GM12878 (cell line): ENCODE results near the gene MAP4K4. TPM values are rescaled to one million over a fixed set of nuclear protein-coding genes. Genes with fewer than 3 reads are reported as not detected.
A peak's percentile ranks its signal among the peaks of the same experiment; 100 is the strongest.

ENCODE experiments used
- ATAC-seq: fragments of 200-7000 bp; cut with Tn5 transposase; 3 replicates; pipeline ENCODE4 v1.9.1; 2020; ENCODE audit warnings: mild to moderate bottlenecking, moderate library complexity
- BruUV-seq: library from RNA; stranded (reverse); fragments of 400-500 nt; replicated peaks from 2 replicates; lab custom pipeline; 2021; lab: Mats Ljungman, UMichigan
- CTCF ChIA-PET: fragments of 300-600 bp; sonication (Branson Sonifier 250); formaldehyde crosslinking; extraction: SDS; loops from one replicate; lab custom pipeline; 2021; ENCODE audit warnings: inconsistent platforms; lab: Yijun Ruan, JAX
- POLR2A ChIA-PET: fragments of 350-600 bp; formaldehyde crosslinking; extraction: SDS; loops from one replicate; lab custom pipeline; 2021; ENCODE audit warnings: inconsistent platforms; lab: Charles Lee
- RAD21 ChIA-PET: fragments of 300-600 bp; sonication (Branson Sonifier 250); formaldehyde crosslinking; loops from one replicate; lab custom pipeline; 2023; ENCODE audit warnings: antibody characterized with exemption; ENCODE audit not compliant: unreplicated experiment; lab: Charles Lee
- SMC1A ChIA-PET: fragments of 300-600 bp; sonication (Branson Sonifier 250); formaldehyde crosslinking; loops from one replicate; lab custom pipeline; 2023; ENCODE audit not compliant: unreplicated experiment, uncharacterized antibody; lab: Charles Lee
- DNase-seq: peaks from one replicate; pipeline ENCODE4 v3.0.0-alpha.2; 2011; ENCODE audit warnings: low read depth, low spot score
- FAIRE-seq: peaks from 3 replicates; lab custom pipeline; 2011; peaks lifted over from hg19 to GRCh38; lab: Jason Lieb, UNC
- H2AFZ ChIP-seq: 2 replicates; pipeline ENCODE4 v1.6.0; 2011; ENCODE audit warnings: low read depth, low read length, control low read depth; ENCODE audit not compliant: control insufficient read depth
- H3K27ac ChIP-seq: 2 replicates; pipeline ENCODE4 v1.5.1; 2011; ENCODE audit warnings: control low read depth; ENCODE audit not compliant: control insufficient read depth, insufficient read depth
- H3K27me3 ChIP-seq, 2 experiments: replicated peaks in 1 of 2; 2 replicates each; pipeline versions ENCODE4 v1.6.0 to v1.6.1; 2011; ENCODE audit warnings: low read length in 1 of 2; ENCODE audit not compliant: control insufficient read depth in 2 of 2, insufficient read depth in 2 of 2
- H3K36me3 ChIP-seq, 2 experiments: 2 replicates each; pipeline ENCODE4 v1.5.1; 2011; ENCODE audit warnings: low read length in 1 of 2; ENCODE audit not compliant: control insufficient read depth in 2 of 2, insufficient read depth in 2 of 2
- H3K4me1 ChIP-seq: 2 replicates; pipeline ENCODE4 v1.6.1; 2011; ENCODE audit warnings: mild to moderate bottlenecking, low read length, moderate library complexity, mixed read lengths; ENCODE audit not compliant: control insufficient read depth, insufficient read depth
- H3K4me2 ChIP-seq: 2 replicates; pipeline ENCODE4 v1.6.0; 2011; ENCODE audit warnings: control low read depth; ENCODE audit not compliant: control insufficient read depth, insufficient read depth
- H3K4me3 ChIP-seq: fragments of 200-600 bp; sonication (generic); 2 replicates; pipeline ENCODE4 v1.5.1; 2016
- H3K79me2 ChIP-seq: 2 replicates; pipeline ENCODE4 v1.6.0; 2011; ENCODE audit warnings: low read length; ENCODE audit not compliant: control insufficient read depth, insufficient read depth
- H3K9ac ChIP-seq: 2 replicates; pipeline ENCODE4 v1.8.0; 2011; ENCODE audit warnings: low read length, control low read depth, mixed read lengths; ENCODE audit not compliant: control insufficient read depth, insufficient read depth
- H3K9me3 ChIP-seq: replicated peaks from 3 replicates; pipeline ENCODE4 v1.5.1; 2011; ENCODE audit warnings: mild to moderate bottlenecking, low read length; ENCODE audit not compliant: control insufficient read depth, insufficient read depth
- H4K20me1 ChIP-seq: 2 replicates; pipeline ENCODE4 v1.6.0; 2011; ENCODE audit not compliant: control insufficient read depth, insufficient read depth
- BHLHE40 ChIP-seq, 2 experiments: fragments of 450-650 bp in 1 of 2; IDR thresholded peaks; 2 replicates each; pipeline ENCODE4 v1.6.1; 2011 to 2017; ENCODE audit warnings: low read depth in 2 of 2, borderline replicate concordance in 1 of 2, improper control_type of control experiment in 1 of 2, low read length in 1 of 2, mild to moderate bottlenecking in 1 of 2
- CEBPB ChIP-seq, 2 experiments: fragments of 150-350 bp in 1 of 2; IDR thresholded peaks; 2 replicates each; pipeline ENCODE4 v1.6.1; 2012 to 2014; ENCODE audit warnings: low read depth in 2 of 2, low read length in 2 of 2, borderline replicate concordance in 1 of 2, inconsistent platforms in 1 of 2
- EZH2 ChIP-seq: IDR thresholded peaks from 2 replicates; pipeline ENCODE4 v1.6.1; 2012; ENCODE audit warnings: low read depth, mild to moderate bottlenecking, control low read depth, inconsistent platforms, low read length, borderline replicate concordance; ENCODE audit not compliant: control insufficient read depth
- HCFC1 ChIP-seq: fragments of 150-350 bp; IDR thresholded peaks from 2 replicates; pipeline ENCODE4 v1.6.1; 2014; ENCODE audit warnings: low read length
- IKZF2 ChIP-seq, 2 experiments: fragments of 450-650 bp; IDR thresholded peaks; 2 replicates each; pipeline ENCODE4 v1.6.1; 2017; ENCODE audit warnings: mild to moderate bottlenecking in 2 of 2, moderate library complexity in 2 of 2
- JUND ChIP-seq: IDR thresholded peaks from 2 replicates; pipeline ENCODE4 v1.6.1; 2012; ENCODE audit warnings: low read depth, mild to moderate bottlenecking, low read length, improper control_type of control experiment, moderate library complexity
- LARP7 ChIP-seq: fragments of 450-650 bp; IDR thresholded peaks from 2 replicates; pipeline ENCODE4 v1.6.1; 2017; ENCODE audit warnings: mild to moderate bottlenecking
- NFIC ChIP-seq: IDR thresholded peaks from 2 replicates; pipeline ENCODE4 v1.6.1; 2012; ENCODE audit warnings: low read depth, mild to moderate bottlenecking, inconsistent platforms, low read length, moderate library complexity
- NR2C1 ChIP-seq: fragments of 450-650 bp; IDR thresholded peaks from 2 replicates; pipeline ENCODE4 v1.6.1; 2017; ENCODE audit warnings: antibody characterized with exemption, mild to moderate bottlenecking, moderate library complexity
- WGBS: methylation state at CpG from one replicate; pipeline ENCODE4 v1.1.6; 2016; ENCODE audit warnings: low lambda C conversion rate; ENCODE audit not compliant: insufficient replicate concordance, insufficient coverage; ENCODE audit errors: missing lambda C conversion rate; 5-methylcytosine and 5-hydroxymethylcytosine counted together
- in situ Hi-C: fragments of 300-500 bp; cut with MboI; formaldehyde crosslinking; loops from 9 replicates; pipeline ENCODE4 v1.14.3; 2018; ENCODE audit warnings: mixed read lengths
- intact Hi-C: fragments of 100-400 bp; cut with micrococcal nuclease; formaldehyde crosslinking; loops from one replicate; pipeline ENCODE4 v1.14.2; 2022; ENCODE audit not compliant: unreplicated experiment
- polyA plus RNA-seq, 11 experiments: library from polyadenylated mRNA; depleted of rRNA in 4 of 11; unstranded in 6 of 11; stranded (reverse) in 5 of 11; fragments of >200 nt; fragmentation: Nextera tagmentation in 4 of 11; fragmentation: Illumina TruSeq in 1 of 11; extraction: Ambion mirVana in 4 of 11; extraction: Trizol in 1 of 11; gene quantifications; 1 replicate in 1 of 11; 2 replicates in 10 of 11; pipeline versions ENCODE4 v1.2.1 to v1.2.3, GENCODE V29; 2011 to 2016; ENCODE audit warnings: inconsistent platforms in 2 of 11, missing spikeins in 2 of 11, low read depth in 1 of 11
- total RNA-seq, 4 experiments: library from RNA; depleted of rRNA in 3 of 4; stranded (reverse); fragments of >200 nt in 3 of 4; fragmentation: Illumina TruSeq in 1 of 4; extraction: Trizol in 1 of 4; gene quantifications; 2 replicates each; pipeline versions ENCODE4 v1.2.1 to v1.2.3, GENCODE V29; 2013 to 2021
- TF ChIP-seq, protein P1 (sequence below): fragments of 450-650 bp; IDR thresholded peaks from 2 replicates; pipeline ENCODE4 v1.6.1; 2016; ENCODE audit warnings: mild to moderate bottlenecking, moderate library complexity, borderline replicate concordance
- TF ChIP-seq, protein P2 (sequence below): fragments of 450-650 bp; formaldehyde crosslinking; IDR thresholded peaks from 2 replicates; pipeline ENCODE4 v1.4.0; 2022; ENCODE audit warnings: mild to moderate bottlenecking, moderate library complexity
- TF ChIP-seq, protein P3 (sequence below): fragments of 150-350 bp; IDR thresholded peaks from 2 replicates; pipeline ENCODE4 v1.6.1; 2016; ENCODE audit warnings: low read depth, low read length

MAP4K4 gene
- total and polyA plus RNA-seq, 10 of the 15 experiments (the other 5 are each of a cell fraction or from before 2014, with no cell fraction given) = 1.9 to 50.4 (median 9.7) TPM

DNA sequence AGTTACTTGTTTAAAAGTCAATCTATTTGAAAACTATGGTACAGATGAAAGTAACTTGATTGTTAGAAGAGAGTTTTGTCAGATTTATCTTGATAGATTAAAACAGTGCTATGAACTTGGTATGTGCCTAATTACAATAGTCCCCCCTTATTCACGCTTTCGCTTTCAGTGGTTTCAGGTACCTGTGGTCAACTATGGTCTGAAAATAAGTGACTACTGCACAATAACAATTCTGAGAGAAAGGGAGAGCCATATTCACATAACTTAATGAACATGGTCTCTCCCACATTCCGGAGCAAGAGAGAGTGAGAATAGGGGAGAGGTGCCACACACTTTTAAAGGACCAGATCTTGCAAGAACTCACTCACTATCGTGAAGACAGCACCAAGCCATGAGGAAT is 13.2 kb upstream of the MAP4K4 start:
- WGBS = 13% methylated on average over 4 of the region's 4 CpGs
- no peak overlapping the region for H2AFZ ChIP-seq
- no peak overlapping the region for H3K27ac ChIP-seq
- DNase-seq = no peak
- SMC1A ChIA-PET = no interaction called here
- FAIRE-seq = peak; percentile 7
- in situ Hi-C loops (no loop called here), intact Hi-C loops (no loop called here)
- peaks cover 0 to 3% of the 10 kb centered on the region in 2 experiments; a peak in 1 of 4 replicates for H3K27me3 ChIP-seq
- H3K4me1 ChIP-seq = no peaks in the 10 kb centered on the region
- no peaks in the 10 kb centered on the region for H4K20me1 ChIP-seq
- H3K4me3 ChIP-seq = no peak overlapping the region
- H3K9ac ChIP-seq = no peak overlapping the region
- RAD21 ChIA-PET = no interaction called here
- no peaks in the 10 kb centered on the region; the same call in 2 of the 3 replicates for H3K9me3 ChIP-seq
- POLR2A ChIA-PET = no interaction called here
- no peaks in the 10 kb centered on the region for H3K79me2 ChIP-seq
- no TSS peak for BruUV-seq
- H3K36me3 ChIP-seq = no peaks in the 10 kb centered on the region
- ATAC-seq = peak; percentile 70
- CTCF ChIA-PET = no interaction called here
- H3K4me2 ChIP-seq = no peak overlapping the region
- TF ChIP-seq LARP7 (no peak), JUND (no peak), NR2C1 (no peak), EZH2 (no peak), NFIC (no peak), BHLHE40 (IDR thresholded peaks at IDR 0.05; ENCODE audit: borderline replicate concordance in 1 of 2, low read depth in 2 of 2, low read length in 1 of 2) (no peak), IKZF2 (IDR thresholded peaks at IDR 0.05) (no peak), CEBPB (IDR thresholded peaks at IDR 0.05; ENCODE audit: borderline replicate concordance in 1 of 2, low read depth in 2 of 2, low read length in 2 of 2) (no peak), HCFC1 (no peak)
- TF ChIP-seq, protein P1, sequence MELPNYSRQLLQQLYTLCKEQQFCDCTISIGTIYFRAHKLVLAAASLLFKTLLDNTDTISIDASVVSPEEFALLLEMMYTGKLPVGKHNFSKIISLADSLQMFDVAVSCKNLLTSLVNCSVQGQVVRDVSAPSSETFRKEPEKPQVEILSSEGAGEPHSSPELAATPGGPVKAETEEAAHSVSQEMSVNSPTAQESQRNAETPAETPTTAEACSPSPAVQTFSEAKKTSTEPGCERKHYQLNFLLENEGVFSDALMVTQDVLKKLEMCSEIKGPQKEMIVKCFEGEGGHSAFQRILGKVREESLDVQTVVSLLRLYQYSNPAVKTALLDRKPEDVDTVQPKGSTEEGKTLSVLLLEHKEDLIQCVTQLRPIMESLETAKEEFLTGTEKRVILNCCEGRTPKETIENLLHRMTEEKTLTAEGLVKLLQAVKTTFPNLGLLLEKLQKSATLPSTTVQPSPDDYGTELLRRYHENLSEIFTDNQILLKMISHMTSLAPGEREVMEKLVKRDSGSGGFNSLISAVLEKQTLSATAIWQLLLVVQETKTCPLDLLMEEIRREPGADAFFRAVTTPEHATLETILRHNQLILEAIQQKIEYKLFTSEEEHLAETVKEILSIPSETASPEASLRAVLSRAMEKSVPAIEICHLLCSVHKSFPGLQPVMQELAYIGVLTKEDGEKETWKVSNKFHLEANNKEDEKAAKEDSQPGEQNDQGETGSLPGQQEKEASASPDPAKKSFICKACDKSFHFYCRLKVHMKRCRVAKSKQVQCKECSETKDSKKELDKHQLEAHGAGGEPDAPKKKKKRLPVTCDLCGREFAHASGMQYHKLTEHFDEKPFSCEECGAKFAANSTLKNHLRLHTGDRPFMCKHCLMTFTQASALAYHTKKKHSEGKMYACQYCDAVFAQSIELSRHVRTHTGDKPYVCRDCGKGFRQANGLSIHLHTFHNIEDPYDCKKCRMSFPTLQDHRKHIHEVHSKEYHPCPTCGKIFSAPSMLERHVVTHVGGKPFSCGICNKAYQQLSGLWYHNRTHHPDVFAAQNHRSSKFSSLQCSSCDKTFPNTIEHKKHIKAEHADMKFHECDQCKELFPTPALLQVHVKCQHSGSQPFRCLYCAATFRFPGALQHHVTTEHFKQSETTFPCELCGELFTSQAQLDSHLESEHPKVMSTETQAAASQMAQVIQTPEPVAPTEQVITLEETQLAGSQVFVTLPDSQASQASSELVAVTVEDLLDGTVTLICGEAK = no peak
- TF ChIP-seq, protein P2, sequence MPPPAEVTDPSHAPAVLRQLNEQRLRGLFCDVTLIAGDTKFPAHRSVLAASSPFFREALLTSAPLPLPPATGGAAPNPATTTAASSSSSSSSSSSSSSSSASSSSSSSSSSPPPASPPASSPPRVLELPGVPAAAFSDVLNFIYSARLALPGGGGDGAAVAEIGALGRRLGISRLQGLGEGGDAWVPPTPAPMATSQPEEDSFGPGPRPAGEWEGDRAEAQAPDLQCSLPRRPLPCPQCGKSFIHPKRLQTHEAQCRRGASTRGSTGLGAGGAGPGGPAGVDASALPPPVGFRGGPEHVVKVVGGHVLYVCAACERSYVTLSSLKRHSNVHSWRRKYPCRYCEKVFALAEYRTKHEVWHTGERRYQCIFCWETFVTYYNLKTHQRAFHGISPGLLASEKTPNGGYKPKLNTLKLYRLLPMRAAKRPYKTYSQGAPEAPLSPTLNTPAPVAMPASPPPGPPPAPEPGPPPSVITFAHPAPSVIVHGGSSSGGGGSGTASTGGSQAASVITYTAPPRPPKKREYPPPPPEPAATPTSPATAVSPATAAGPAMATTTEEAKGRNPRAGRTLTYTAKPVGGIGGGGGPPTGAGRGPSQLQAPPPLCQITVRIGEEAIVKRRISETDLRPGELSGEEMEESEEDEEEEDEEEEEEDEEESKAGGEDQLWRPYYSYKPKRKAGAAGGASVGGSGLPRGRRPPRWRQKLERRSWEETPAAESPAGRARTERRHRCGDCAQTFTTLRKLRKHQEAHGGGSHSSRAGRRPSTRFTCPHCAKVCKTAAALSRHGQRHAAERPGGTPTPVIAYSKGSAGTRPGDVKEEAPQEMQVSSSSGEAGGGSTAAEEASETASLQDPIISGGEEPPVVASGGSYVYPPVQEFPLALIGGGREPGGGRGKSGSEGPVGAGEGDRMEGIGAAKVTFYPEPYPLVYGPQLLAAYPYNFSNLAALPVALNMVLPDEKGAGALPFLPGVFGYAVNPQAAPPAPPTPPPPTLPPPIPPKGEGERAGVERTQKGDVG (CRISPR knock-in tag) = no peak
- TF ChIP-seq, protein P3, sequence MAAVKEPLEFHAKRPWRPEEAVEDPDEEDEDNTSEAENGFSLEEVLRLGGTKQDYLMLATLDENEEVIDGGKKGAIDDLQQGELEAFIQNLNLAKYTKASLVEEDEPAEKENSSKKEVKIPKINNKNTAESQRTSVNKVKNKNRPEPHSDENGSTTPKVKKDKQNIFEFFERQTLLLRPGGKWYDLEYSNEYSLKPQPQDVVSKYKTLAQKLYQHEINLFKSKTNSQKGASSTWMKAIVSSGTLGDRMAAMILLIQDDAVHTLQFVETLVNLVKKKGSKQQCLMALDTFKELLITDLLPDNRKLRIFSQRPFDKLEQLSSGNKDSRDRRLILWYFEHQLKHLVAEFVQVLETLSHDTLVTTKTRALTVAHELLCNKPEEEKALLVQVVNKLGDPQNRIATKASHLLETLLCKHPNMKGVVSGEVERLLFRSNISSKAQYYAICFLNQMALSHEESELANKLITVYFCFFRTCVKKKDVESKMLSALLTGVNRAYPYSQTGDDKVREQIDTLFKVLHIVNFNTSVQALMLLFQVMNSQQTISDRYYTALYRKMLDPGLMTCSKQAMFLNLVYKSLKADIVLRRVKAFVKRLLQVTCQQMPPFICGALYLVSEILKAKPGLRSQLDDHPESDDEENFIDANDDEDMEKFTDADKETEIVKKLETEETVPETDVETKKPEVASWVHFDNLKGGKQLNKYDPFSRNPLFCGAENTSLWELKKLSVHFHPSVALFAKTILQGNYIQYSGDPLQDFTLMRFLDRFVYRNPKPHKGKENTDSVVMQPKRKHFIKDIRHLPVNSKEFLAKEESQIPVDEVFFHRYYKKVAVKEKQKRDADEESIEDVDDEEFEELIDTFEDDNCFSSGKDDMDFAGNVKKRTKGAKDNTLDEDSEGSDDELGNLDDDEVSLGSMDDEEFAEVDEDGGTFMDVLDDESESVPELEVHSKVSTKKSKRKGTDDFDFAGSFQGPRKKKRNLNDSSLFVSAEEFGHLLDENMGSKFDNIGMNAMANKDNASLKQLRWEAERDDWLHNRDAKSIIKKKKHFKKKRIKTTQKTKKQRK = no peak
